ENCODE results near the gene MAD1L1.

GRCh38 chr7:1889556-1890181 is 343.1 kb downstream of the MAD1L1 start:
- TF ChIP-seq POLR2A (IDR thresholded peaks at IDR 0.05; ENCODE audit: borderline replicate concordance, extremely low read depth, insufficient read depth, insufficient read length) = no peak
- TF ChIP-seq, protein P1, sequence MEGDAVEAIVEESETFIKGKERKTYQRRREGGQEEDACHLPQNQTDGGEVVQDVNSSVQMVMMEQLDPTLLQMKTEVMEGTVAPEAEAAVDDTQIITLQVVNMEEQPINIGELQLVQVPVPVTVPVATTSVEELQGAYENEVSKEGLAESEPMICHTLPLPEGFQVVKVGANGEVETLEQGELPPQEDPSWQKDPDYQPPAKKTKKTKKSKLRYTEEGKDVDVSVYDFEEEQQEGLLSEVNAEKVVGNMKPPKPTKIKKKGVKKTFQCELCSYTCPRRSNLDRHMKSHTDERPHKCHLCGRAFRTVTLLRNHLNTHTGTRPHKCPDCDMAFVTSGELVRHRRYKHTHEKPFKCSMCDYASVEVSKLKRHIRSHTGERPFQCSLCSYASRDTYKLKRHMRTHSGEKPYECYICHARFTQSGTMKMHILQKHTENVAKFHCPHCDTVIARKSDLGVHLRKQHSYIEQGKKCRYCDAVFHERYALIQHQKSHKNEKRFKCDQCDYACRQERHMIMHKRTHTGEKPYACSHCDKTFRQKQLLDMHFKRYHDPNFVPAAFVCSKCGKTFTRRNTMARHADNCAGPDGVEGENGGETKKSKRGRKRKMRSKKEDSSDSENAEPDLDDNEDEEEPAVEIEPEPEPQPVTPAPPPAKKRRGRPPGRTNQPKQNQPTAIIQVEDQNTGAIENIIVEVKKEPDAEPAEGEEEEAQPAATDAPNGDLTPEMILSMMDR (IDR thresholded peaks at IDR 0.05 in 2 of 3, conservative IDR thresholded peaks at IDR 0.05 in 1 of 3; ENCODE audit: borderline replicate concordance in 1 of 3, insufficient read depth in 1 of 3, low read depth in 2 of 3, low read length in 2 of 3) = no peak
- no peak for TF ChIP-seq TCF7L2 (IDR thresholded peaks at IDR 0.05; ENCODE audit: borderline replicate concordance, extremely low read depth, insufficient read depth, insufficient read length)
- TF ChIP-seq YY1 (IDR thresholded peaks at IDR 0.05; ENCODE audit: extremely low read depth, insufficient replicate concordance, low read depth, low read length) = no peak
- no peak for TF ChIP-seq ATF3 (IDR thresholded peaks at IDR 0.05)
- TF ChIP-seq EZH2 (IDR thresholded peaks at IDR 0.05) = no peak
- TF ChIP-seq SIN3A (IDR thresholded peaks at IDR 0.05; ENCODE audit: low read depth) = no peak
- TF ChIP-seq ELF1 (IDR thresholded peaks at IDR 0.05; ENCODE audit: borderline replicate concordance, low read depth) = no peak
